HAP-1 (cell line): Measurements from ENCODE around the gene TMC4.
"Not testable (repeated sequence)": the region's sequence is repeated elsewhere in the genome, so short reads cannot be mapped to it uniquely, and the experiment has no call there.

Experiments used
- DNase-seq, 2 experiments: peaks; one replicate each; pipeline ENCODE4 v3.0.0-alpha.2; 2016 to 2020; ENCODE audit warnings: low spot score in 2 of 2
- H3K27me3 ChIP-seq: fragments of 250-450 bp; sonication (Bioruptor Pico); 2 replicates; pipeline ENCODE4 v1.5.1; 2020; ENCODE audit warnings: low read depth, mild to moderate bottlenecking, moderate library complexity
- H3K36me3 ChIP-seq: fragments of 250-450 bp; sonication (Bioruptor Pico); replicated peaks from 2 replicates; pipeline ENCODE4 v1.5.1; 2020; ENCODE audit warnings: mild to moderate bottlenecking
- H3K4me1 ChIP-seq: fragments of 250-450 bp; sonication (Bioruptor Pico); 2 replicates; pipeline ENCODE4 v1.5.1; 2020; ENCODE audit warnings: mild to moderate bottlenecking
- H3K4me3 ChIP-seq: fragments of 250-450 bp; sonication (Bioruptor Pico); 2 replicates; pipeline ENCODE4 v1.5.1; 2020; ENCODE audit warnings: mild to moderate bottlenecking, moderate library complexity
- H3K9me3 ChIP-seq: fragments of 250-450 bp; sonication (Bioruptor Pico); 2 replicates; pipeline ENCODE4 v1.5.1; 2020; ENCODE audit warnings: mild to moderate bottlenecking, moderate library complexity
- in situ Hi-C: fragments of 300-500 bp; cut with MboI; formaldehyde crosslinking; loops from 3 replicates; pipeline ENCODE4 v1.14.3; 2020; ENCODE audit warnings: low sequenced_read_pairs, inconsistent platforms, mixed read lengths

TMC4 gene, protein sequence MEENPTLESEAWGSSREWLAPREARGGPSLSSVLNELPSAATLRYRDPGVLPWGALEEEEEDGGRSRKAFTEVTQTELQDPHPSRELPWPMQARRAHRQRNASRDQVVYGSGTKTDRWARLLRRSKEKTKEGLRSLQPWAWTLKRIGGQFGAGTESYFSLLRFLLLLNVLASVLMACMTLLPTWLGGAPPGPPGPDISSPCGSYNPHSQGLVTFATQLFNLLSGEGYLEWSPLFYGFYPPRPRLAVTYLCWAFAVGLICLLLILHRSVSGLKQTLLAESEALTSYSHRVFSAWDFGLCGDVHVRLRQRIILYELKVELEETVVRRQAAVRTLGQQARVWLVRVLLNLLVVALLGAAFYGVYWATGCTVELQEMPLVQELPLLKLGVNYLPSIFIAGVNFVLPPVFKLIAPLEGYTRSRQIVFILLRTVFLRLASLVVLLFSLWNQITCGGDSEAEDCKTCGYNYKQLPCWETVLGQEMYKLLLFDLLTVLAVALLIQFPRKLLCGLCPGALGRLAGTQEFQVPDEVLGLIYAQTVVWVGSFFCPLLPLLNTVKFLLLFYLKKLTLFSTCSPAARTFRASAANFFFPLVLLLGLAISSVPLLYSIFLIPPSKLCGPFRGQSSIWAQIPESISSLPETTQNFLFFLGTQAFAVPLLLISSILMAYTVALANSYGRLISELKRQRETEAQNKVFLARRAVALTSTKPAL

GRCh38 chr19:54172471-54173358 is at the start of gene TMC4:
Gene TMC4 (minus strand): TSS chr19:54173160. CDS start chr19:54173117, 43 bp downstream.
- no peaks in the 10 kb centered on the region for H3K27me3 ChIP-seq
- in situ Hi-C loops: no loop called here
- H3K9me3 ChIP-seq: no peaks in the 10 kb centered on the region
- no peak within 1 kb of the TSS for H3K4me3 ChIP-seq
- no peaks in the 10 kb centered on the region for H3K36me3 ChIP-seq
- no peak for DNase-seq
- H3K4me1 ChIP-seq: no peaks in the 10 kb centered on the region

DNA sequence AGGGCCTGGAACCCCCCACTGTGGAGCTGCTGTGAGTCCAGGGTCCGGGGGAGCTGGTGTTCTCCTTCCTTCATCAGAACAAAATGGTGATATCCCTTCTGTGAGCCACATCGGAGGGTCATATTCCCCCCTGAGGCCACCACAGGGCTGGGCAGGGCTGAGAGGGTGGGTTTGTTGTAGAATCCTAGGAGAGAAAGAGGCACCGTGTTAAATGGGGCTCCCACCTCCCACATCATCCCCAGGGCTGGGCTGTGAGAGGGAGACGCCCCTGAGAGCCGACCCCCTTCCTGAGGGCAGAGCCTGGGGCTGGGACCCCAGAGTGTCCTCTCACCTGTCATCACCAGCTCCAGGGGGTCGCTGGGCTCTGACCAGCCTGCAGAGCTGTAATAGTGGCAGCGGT is 49.0 kb upstream of the TMC4 start:
- in situ Hi-C loops: not testable (repeated sequence)

DNA sequence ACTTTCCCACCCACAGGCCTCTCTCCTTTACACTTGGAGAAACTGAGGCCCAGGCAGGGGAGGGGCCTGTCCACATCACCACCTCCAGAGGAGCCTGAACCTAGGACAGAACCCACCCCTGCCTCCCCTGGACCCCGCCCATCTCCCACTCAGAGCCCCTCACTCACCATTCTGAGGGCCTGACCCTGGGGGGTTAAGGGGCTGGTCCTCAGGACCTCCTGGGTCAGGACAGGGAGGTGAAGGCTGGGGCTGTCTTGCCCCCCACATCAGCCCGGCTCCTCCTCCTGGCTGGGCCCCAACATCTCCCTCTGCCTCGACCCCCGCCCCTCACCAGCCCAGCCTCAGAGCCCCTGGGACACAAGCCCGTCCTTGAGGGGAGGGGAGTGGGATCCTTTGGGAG is 46.7 kb upstream of the TMC4 start:
- in situ Hi-C loops, H3K4me1 ChIP-seq: not testable (repeated sequence)

More for the DNA sequence above, 49.0 kb upstream of the TMC4 start:
- not testable (repeated sequence) for H3K36me3 ChIP-seq, H3K27me3 ChIP-seq, H3K4me1 ChIP-seq, DNase-seq, H3K4me3 ChIP-seq, H3K9me3 ChIP-seq

DNA sequence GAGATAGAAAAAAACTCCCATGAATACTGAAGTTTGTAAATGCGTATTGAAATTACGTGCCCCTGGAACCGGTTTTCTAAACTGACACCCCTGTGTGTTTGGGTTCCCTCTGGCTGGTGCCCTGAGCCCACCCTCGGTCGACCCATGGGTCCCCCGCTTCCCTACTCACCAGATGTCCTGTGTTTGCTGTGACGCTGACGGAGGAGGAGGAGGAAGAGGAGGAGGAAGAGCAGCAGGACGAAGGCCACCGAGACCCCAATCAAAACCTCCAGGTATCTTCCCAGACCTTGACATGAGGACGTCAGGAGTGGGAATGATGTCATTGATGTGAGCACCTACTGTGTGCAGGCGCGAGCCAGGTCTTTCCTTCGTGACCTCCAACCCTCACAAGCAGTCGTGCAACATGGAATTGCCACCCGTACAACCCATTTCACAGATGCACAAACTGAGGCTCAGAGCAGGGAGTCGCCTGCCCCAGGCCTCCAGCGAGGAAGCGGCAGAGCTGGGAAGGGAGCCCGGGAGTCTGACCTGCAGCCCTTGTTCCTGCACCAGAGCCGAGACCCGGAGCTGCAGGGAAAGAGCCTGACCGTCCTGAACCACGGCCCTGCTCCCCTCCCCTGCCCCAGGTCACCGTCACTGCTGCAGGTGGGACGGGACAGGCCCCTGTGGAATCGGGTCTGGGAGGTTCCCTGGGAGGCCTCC is 46.2 kb upstream of the TMC4 start:
- Histone ChIP-seq H3K36me3 (no peaks in the 10 kb centered on the region), H3K4me3 (no peak overlapping the region), H3K27me3 (no peaks in the 10 kb centered on the region), H3K9me3 (no peaks in the 10 kb centered on the region), H3K4me1 (no peaks in the 10 kb centered on the region)
- DNase-seq: no peak
- in situ Hi-C loops: no loop called here

More for the DNA sequence above, 46.7 kb upstream of the TMC4 start:
- not testable (repeated sequence) for H3K36me3 ChIP-seq, H3K27me3 ChIP-seq, H3K4me3 ChIP-seq, DNase-seq, H3K9me3 ChIP-seq

GRCh38 chr19:54218259-54218658 is 45.3 kb upstream of the TMC4 start:
- H3K27me3 ChIP-seq: no peaks in the 10 kb centered on the region
- H3K9me3 ChIP-seq: no peaks in the 10 kb centered on the region
- in situ Hi-C loops: no loop called here
- no peak overlapping the region for H3K4me3 ChIP-seq
- no peak for DNase-seq
- H3K36me3 ChIP-seq: no peaks in the 10 kb centered on the region
- H3K4me1 ChIP-seq: no peaks in the 10 kb centered on the region

GRCh38 chr19:54217517-54218247 is 44.7 kb upstream of the TMC4 start:
- H3K27me3 ChIP-seq, DNase-seq, H3K4me1 ChIP-seq, H3K9me3 ChIP-seq, H3K4me3 ChIP-seq, H3K36me3 ChIP-seq, in situ Hi-C loops: not testable (repeated sequence)

GRCh38 chr19:54216869-54217268 is 43.9 kb upstream of the TMC4 start:
- Histone ChIP-seq H3K36me3 (no peaks in the 10 kb centered on the region), H3K4me3 (no peak overlapping the region), H3K4me1 (no peaks in the 10 kb centered on the region), H3K9me3 (no peaks in the 10 kb centered on the region), H3K27me3 (no peaks in the 10 kb centered on the region)
- in situ Hi-C loops: no loop called here
- DNase-seq: no peak

- H3K27me3 ChIP-seq, in situ Hi-C loops, H3K4me1 ChIP-seq, H3K4me3 ChIP-seq, H3K9me3 ChIP-seq, DNase-seq, H3K36me3 ChIP-seq: not testable (repeated sequence)
Observed at GRCh38 chr19:54214734-54215133, 41.8 kb upstream of the TMC4 start.

DNA sequence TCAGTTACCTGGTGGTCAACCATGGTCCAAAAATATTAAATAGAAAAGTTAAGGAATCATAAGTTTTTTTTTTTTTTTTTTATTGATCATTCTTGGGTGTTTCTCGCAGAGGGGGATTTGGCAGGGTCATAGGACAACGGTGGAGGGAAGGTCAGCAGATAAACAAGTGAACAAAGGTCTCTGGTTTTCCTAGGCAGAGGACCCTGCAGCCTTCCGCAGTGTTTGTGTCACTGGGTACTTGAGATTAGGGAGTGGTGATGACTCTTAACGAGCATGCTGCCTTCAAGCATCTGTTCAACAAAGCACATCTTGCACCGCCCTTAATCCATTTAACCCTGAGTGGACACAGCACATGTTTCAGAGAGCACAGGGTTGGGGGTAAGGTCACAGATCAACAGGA is 41.3 kb upstream of the TMC4 start:
- in situ Hi-C loops, H3K36me3 ChIP-seq, H3K4me1 ChIP-seq, H3K27me3 ChIP-seq, DNase-seq, H3K9me3 ChIP-seq, H3K4me3 ChIP-seq: not testable (repeated sequence)

DNA sequence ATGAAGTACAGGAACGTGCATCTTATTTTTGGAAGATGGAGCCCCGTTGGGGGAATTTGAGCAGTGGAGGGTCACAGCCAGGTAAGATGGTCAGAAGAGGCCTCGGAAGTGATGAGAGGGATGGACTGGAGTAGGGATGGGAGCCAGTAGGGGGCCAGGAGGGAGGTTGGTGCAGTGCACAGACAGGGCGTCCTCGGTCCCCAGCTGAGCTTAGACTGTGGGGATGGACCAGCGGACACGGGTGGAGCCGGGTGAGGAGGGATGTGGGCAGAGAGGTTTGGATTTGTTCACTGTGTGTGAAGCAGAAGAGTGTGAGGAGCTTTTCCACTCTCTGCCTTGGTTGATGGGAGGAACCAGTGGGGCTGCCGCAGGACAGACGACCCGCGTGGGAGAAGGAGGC is 38.3 kb upstream of the TMC4 start:
- Histone ChIP-seq H3K4me1 (peaks cover 8% of the 10 kb centered on the region), H3K36me3 (peaks cover 23% of the 10 kb centered on the region), H3K4me3 (no peak overlapping the region), H3K27me3 (no peaks in the 10 kb centered on the region), H3K9me3 (no peaks in the 10 kb centered on the region)
- no peak for DNase-seq
- in situ Hi-C loops: no loop called here

DNA sequence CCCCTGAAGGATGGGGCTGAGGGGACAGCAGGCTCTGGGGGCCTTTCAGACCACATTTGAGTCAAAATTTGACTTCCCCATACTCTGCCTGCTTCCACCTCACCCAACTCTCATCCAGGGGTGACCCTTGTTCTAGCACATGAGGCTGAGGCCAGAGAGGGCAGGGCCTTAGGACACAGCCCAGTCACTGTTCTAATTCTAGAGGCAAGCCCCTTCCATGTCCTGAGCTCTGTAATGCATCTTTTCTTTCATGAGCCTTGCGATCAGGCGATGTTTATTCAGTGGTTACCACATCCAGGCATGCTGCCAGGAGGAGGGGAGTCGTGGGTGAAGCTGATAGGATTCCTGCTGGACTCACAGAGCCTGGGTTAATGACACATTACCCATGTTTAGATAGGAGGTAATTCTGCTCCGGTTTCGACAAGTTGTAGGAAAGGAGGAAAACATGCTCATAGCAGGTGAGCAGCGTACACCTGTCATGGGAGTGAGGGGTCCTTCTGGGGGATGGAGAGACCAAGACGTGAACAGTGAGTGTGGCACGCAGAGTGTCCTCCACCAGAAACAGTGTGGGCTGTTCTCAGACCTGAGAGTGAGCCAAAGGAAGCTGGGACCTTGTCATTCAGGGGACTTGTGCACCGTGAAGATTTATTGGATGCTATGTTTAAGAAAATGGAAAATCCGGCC is 37.0 kb upstream of the TMC4 start:
- Histone ChIP-seq H3K4me3 (no peak overlapping the region), H3K9me3 (no peaks in the 10 kb centered on the region), H3K36me3 (peaks cover 36% of the 10 kb centered on the region), H3K27me3 (no peaks in the 10 kb centered on the region), H3K4me1 (peaks cover 8% of the 10 kb centered on the region)
- peak; percentile 52 to 81 for DNase-seq
- in situ Hi-C loops: no loop called here

DNA sequence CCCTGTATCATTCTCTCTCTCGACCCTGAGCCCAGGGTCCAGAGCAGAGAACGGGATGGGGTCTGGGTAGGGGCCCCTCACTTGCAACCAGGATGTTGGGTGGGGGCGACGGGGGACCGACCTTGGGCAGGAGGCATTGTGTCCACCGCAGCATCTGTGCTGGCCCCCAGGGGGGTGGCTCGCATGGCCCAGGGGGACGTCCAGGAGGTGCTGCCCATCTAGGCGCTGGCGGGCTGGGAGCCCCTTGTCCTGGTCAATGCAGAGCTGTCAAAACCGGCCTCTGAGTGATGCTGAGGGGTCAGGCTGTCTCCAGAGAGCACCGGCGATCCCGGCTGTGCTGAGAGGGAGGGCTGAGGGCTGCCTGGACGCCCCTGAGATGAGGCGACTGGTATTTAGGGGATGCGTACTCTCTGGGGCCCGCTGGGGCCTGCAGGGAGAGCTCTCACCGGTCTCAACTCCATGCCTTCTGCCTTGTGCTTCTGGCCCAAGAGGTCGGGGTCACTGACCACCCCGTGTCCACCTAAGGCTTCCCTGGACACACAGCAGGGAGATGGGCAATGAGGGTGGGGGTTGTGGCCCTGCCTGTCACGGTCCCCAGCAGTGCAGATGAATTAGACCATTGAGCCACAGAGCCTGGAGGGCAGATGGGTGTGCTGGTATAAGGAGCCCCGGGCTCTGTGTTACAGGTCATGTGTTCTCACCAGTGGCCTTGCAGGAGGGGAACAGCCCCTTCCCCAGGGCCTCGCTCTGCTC is 36.3 kb upstream of the TMC4 start:
- Histone ChIP-seq H3K4me3 (no peak overlapping the region), H3K4me1 (peaks cover 12% of the 10 kb centered on the region), H3K9me3 (no peaks in the 10 kb centered on the region), H3K36me3 (peaks cover 43% of the 10 kb centered on the region), H3K27me3 (no peaks in the 10 kb centered on the region)
- peak in 1 of 2 experiments; percentile 50 for DNase-seq
- in situ Hi-C loops: no loop called here
